GM23338 (cell line): ENCODE measurements around the gene WWOX. TPM values are rescaled to one million over a fixed set of nuclear protein-coding genes. Genes with fewer than 3 reads are reported as not detected.

Experiments
- ATAC-seq: fragments of 200-7000 bp; cut with Tn5 transposase; 3 replicates; pipeline ENCODE4 v1.9.1; 2020
- DNase-seq: peaks from one replicate; pipeline ENCODE4 v3.0.0-alpha.2; 2015; ENCODE audit warnings: low spot score
- H2AFZ ChIP-seq: fragments of 200-600 bp; sonication (generic); 2 replicates; pipeline ENCODE4 v1.8.0; 2016; ENCODE audit warnings: antibody characterized with exemption, mild to moderate bottlenecking, moderate library complexity
- H3F3A ChIP-seq: fragments of 200-600 bp; sonication (generic); replicated peaks from 2 replicates; pipeline ENCODE4 v1.8.0; 2017; ENCODE audit warnings: antibody characterized with exemption, mixed run types, low read depth
- H3K27ac ChIP-seq: fragments of 200-600 bp; sonication (generic); 2 replicates; pipeline ENCODE4 v1.6.1; 2016; ENCODE audit warnings: low read depth
- H3K27me3 ChIP-seq: fragments of 200-600 bp; sonication (generic); 2 replicates; pipeline ENCODE4 v1.8.0; 2016; ENCODE audit warnings: mild to moderate bottlenecking, mixed run types, moderate library complexity; ENCODE audit not compliant: insufficient read depth
- H3K36me3 ChIP-seq: fragments of 200-600 bp; sonication (generic); 2 replicates; pipeline ENCODE4 v1.8.0; 2016; ENCODE audit warnings: mild to moderate bottlenecking; ENCODE audit not compliant: insufficient read depth
- H3K4me1 ChIP-seq: fragments of 200-600 bp; sonication (generic); 2 replicates; pipeline ENCODE4 v1.8.0; 2016; ENCODE audit warnings: mild to moderate bottlenecking, moderate library complexity; ENCODE audit not compliant: insufficient read depth
- H3K4me2 ChIP-seq: fragments of 200-600 bp; sonication (generic); 2 replicates; pipeline ENCODE4 v1.7.1; 2017; ENCODE audit warnings: mixed run types
- H3K4me3 ChIP-seq: fragments of 200-600 bp; sonication (generic); 2 replicates; pipeline ENCODE4 v1.6.1; 2016; ENCODE audit warnings: mixed run types
- H3K79me2 ChIP-seq: fragments of 200-600 bp; sonication (generic); replicated peaks from 2 replicates; pipeline ENCODE4 v1.8.0; 2017; ENCODE audit warnings: mild to moderate bottlenecking; ENCODE audit not compliant: insufficient read depth
- H3K9me2 ChIP-seq: fragments of 200-600 bp; sonication (generic); 2 replicates; pipeline ENCODE4 v1.8.0; 2017; ENCODE audit not compliant: insufficient read depth
- H4K20me1 ChIP-seq: fragments of 200-600 bp; sonication (generic); replicated peaks from 2 replicates; pipeline ENCODE4 v1.8.0; 2017; ENCODE audit warnings: mild to moderate bottlenecking; ENCODE audit not compliant: insufficient read depth
- H3K27ac Mint-ChIP-seq: 2 replicates; pipeline ENCODE4 v1.8.0; 2020; ENCODE audit warnings: inconsistent platforms, mild to moderate bottlenecking, moderate library complexity, mixed read lengths
- H3K27me3 Mint-ChIP-seq: 3 replicates; pipeline ENCODE4 v1.8.0; 2022; ENCODE audit warnings: low read depth, mild to moderate bottlenecking, moderate library complexity, mixed read lengths, inconsistent platforms; ENCODE audit not compliant: insufficient read depth, poor library complexity
- H3K36me3 Mint-ChIP-seq: 3 replicates; pipeline ENCODE4 v1.8.0; 2021; ENCODE audit warnings: low read depth, mild to moderate bottlenecking, inconsistent platforms, moderate library complexity, mixed read lengths
- H3K4me1 Mint-ChIP-seq: 3 replicates; pipeline ENCODE4 v1.8.0; 2020; ENCODE audit warnings: mild to moderate bottlenecking, inconsistent platforms, mixed read lengths
- H3K4me3 Mint-ChIP-seq: 3 replicates; pipeline ENCODE4 v1.8.0; 2021; ENCODE audit warnings: moderate library complexity, mild to moderate bottlenecking, inconsistent platforms, mixed read lengths
- H3K9me3 Mint-ChIP-seq: 3 replicates; pipeline ENCODE4 v1.8.0; 2020; ENCODE audit warnings: moderate library complexity, mild to moderate bottlenecking, inconsistent platforms, mixed read lengths
- CTCF ChIP-seq, 2 experiments: fragments of 200-600 bp in 1 of 2; sonication (generic) in 1 of 2; conservative IDR thresholded peaks; 2 replicates each; pipeline versions ENCODE4 v1.5.1 to v1.6.1; 2016 to 2017; ENCODE audit warnings: antibody characterized with exemption in 2 of 2, low read depth in 2 of 2, mild to moderate bottlenecking in 2 of 2, moderate library complexity in 1 of 2
- EZH2phosphoT487 ChIP-seq: fragments of 200-600 bp; sonication (generic); IDR thresholded peaks from one replicate; pipeline ENCODE4 v1.8.1; 2018; ENCODE audit warnings: antibody characterized with exemption; ENCODE audit not compliant: unreplicated experiment
- STAT1 ChIP-seq: IDR thresholded peaks from one replicate; pipeline ENCODE4 v1.6.1; 2016; ENCODE audit warnings: antibody characterized with exemption; ENCODE audit not compliant: unreplicated experiment
- ZNF114 ChIP-seq: fragments of 250-450 bp; sonication (Bioruptor Pico); IDR thresholded peaks from 2 replicates; pipeline ENCODE4 v1.5.0; 2020; ENCODE audit warnings: mild to moderate bottlenecking, moderate library complexity
- ZNF331 ChIP-seq: fragments of 250-450 bp; sonication (Bioruptor Pico); IDR thresholded peaks from 2 replicates; pipeline ENCODE4 v1.5.0; 2020; ENCODE audit warnings: low read depth, mild to moderate bottlenecking, moderate library complexity
- ZNF462 ChIP-seq: fragments of 250-450 bp; sonication (Bioruptor Pico); IDR thresholded peaks from 2 replicates; pipeline ENCODE4 v1.5.0; 2020; ENCODE audit warnings: mild to moderate bottlenecking, moderate library complexity
- polyA plus RNA-seq: library from polyadenylated mRNA; unstranded; fragments of >200 nt; fragmentation: Nextera tagmentation; extraction: Ambion mirVana; gene quantifications from 2 replicates; pipeline ENCODE4 v1.2.1, GENCODE V29; 2016
- total RNA-seq: library from RNA; depleted of rRNA; stranded (reverse); fragments of >200 nt; shearing (Covaris generic); gene quantifications from 2 replicates; pipeline ENCODE4 v1.2.3, GENCODE V29; 2014

Gene WWOX
- total and polyA plus RNA-seq, 2 experiments from 2014 or later = 10.0 to 19.3 TPM

- TF ChIP-seq ZNF462 (CRISPR knock-in tag) = no peak
- TF ChIP-seq STAT1 = no peak
These were observed 892.5 kb downstream of the WWOX start (continued) for GRCh38 chr16:78992001-78992400.

- H3K36me3 Mint-ChIP-seq = no peaks in the 10 kb centered on the region
- H3K36me3 ChIP-seq = no peaks in the 10 kb centered on the region
- H4K20me1 ChIP-seq = no peaks in the 10 kb centered on the region
- H3F3A ChIP-seq = no peaks in the 10 kb centered on the region
- H2AFZ ChIP-seq = no peak overlapping the region
- H3K4me3 Mint-ChIP-seq = no peak overlapping the region
- H3K27me3 Mint-ChIP-seq = peaks cover 10% of the 10 kb centered on the region
- DNase-seq = no peak
- H3K4me3 ChIP-seq = no peak overlapping the region
- H3K27ac ChIP-seq = no peak overlapping the region
- no peaks in the 10 kb centered on the region for H3K27me3 ChIP-seq
- ATAC-seq = no peak
- no peaks in the 10 kb centered on the region for H3K79me2 ChIP-seq
- H3K9me3 Mint-ChIP-seq = no peaks in the 10 kb centered on the region
- peaks cover 49% of the 10 kb centered on the region for H3K4me1 Mint-ChIP-seq
- peaks cover 17% of the 10 kb centered on the region for H3K4me1 ChIP-seq
- H3K4me2 ChIP-seq = no peak overlapping the region
- H3K9me2 ChIP-seq = no peaks in the 10 kb centered on the region
- H3K27ac Mint-ChIP-seq = no peak overlapping the region
- no peak for TF ChIP-seq CTCF (conservative IDR thresholded peaks at IDR 0.05; ENCODE audit: low read depth in 2 of 2)
- no peak for TF ChIP-seq ZNF114
- TF ChIP-seq ZNF331 (CRISPR knock-in tag) = no peak
- TF ChIP-seq ZNF462 (CRISPR knock-in tag) = no peak
- TF ChIP-seq EZH2phosphoT487 = no peak
These were observed 893.9 kb downstream of the WWOX start for GRCh38 chr16:78993346-78993745.
